ENCODE results near the gene SNRNP70.

SNRNP70 gene

DNA sequence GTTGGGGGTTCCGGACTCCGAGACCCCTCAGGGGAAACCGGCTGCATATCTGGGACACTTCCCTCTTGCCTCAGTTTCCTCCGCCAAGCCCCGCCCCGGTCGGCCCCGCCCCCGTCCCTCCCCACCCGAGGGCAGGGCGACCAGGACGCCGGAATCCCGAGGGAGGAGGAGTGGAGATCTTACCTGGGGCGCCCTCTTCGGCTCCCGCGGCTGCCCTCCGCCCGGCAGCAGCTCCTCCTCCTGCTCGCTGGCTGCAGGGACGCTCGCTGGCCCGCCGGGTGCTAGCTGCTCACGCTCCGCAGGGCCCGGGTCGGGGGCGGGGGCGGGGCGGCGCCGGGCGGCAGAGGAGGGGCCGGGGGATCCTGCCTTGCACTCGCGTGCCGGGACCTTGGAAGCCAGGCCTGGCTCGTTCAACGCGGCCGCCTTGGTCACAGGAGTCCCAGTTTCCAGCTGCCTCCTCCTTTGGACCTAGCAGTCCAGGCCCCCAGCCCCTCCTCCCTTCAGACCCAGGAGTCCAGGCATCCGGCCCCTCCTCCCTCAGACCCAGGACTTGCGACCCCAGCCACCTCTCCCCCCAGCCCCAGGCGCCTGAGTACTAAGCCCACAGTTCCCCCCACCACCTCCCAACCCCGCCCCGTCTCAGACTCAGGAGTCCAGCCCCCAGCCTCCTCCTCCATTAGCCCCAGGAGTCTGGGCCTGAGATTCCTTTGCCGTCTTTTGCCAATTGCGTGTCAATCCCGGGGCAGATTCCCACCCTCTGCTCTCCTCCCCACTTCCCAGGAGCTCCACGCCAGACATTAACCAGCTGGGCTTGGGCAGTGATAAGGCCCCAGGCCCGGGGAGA lies 20.3 kb upstream of the SNRNP70 start, which contains the start of gene NTF4:
NTF4 (minus strand) TSS at position 51 of the 844 bp plus-strand sequence. CDS start 2,821 bp downstream, outside the sequence.
- DNase-seq, result peak; percentile 54

DNA sequence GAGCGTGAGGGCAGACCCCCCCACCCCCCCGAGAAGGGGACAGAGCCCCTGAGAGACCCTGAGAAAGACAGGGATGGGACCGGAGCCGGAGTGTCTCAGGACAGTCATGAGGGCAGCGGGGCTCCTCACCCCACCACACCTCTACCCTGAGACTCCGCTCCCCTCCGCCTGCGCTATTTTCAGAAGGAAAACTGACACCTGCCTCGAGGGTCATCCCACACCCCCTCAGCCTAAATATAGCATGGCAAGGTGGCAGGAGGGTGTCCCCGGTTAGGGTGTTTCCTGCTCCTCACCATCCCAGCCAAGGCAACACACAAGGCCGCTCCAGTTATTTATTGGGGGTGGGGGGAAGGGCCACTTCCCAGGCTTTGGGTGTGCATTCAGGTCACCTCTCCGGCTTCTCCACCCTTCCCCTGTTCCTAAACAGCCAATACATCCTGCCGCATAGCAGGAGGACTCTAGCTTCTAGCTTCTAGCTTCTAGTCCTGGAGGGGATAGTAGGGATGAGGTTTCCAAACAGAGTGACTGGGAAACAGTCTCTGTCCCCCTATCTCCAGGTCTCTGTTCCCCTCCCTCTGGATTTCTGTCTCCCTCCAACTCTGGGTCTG lies 19.2 kb upstream of the SNRNP70 start:
- no peak for DNase-seq

DNA sequence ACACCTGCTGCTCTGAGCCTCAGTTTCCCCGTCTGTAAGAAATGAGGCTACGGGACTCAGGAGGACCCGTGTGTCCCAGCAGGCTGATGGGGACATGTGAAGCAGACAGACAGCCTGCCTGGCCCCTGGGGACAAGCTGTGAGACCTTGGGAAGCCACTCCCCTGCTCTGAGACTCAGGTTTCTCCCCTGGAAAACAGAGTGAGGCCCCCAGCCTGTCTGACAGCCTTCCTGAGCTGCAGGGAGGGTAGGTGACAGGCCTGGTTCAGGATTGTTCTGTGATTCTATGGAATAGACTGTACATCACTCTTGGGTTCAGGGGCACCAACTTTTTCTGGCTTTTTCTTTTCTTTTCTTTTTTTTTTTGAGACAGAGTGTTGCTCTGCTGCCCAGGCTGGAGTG lies 17.7 kb upstream of the SNRNP70 start:
- no peak for DNase-seq

DNA sequence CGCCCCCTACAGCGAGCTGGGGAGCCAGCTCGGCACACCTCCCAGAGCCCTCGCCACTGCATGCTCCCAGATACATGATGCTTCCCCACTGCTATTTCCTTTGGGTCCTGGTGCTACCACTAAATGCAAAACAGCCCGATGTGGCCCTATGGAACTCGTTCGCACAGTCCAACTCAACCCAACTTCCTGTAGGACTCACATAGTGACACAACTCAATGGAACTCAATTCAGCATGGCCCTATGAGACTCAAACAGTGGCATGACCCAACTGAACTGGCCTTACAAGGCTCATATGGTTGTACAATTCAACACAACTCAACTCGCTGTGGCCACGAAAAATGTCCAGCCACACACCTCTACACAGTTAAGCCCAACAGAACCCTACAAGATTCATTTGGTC lies 16.2 kb upstream of the SNRNP70 start:
- DNase-seq, result no peak

DNA sequence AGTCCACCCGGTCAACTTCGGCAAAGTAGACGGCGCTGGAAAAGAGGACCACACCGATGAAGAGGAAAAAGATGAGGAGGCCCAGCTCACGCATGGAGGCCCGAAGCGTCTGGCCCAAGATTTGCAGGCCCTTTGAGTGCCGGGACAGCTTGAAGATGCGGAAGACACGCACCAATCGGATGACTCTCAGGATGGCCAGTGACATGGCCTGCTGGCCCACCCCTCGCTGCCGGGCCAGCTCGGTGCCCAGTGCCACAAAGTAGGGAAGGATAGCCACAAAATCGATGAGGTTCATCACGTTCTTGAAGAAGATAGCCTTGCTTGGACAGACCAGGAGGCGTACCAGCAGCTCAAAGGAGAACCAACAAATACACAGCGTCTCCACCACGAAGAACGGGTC lies 14.8 kb upstream of the SNRNP70 start:
- DNase-seq, result no peak

DNA sequence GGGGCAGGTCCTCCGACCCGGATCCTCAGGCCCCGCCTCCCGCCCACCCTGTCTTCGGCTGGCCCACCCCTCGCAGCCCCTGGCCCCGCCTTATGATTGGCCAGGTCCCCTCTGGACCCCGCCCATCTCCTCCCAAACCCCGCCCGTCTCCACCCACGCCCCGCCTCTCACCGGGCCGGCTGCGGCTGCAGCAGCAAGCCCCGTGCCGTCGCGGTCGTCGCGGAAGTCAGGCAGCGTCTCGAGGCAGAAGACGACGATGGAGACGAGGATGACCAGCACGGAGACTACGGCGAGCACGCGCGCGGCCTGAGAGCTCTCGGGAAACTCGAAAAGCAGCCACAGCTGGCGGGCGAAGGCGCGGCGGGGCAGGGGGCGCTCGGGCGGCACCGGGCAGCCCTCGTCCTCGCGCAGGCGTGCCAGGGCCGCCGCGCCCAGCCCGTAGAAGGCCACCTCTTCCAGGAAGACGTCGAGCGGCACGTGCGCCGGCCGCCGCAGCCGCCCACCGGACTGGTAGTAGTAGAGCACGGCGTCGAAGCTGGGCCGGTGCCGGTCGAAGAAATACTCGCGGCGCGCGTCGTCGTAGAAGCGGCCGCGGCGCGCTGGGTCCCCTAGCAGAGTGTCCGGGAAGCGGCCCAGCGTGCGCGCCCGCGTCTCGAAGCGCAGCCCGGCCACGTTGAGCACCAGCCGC lies 13.2 kb upstream of the SNRNP70 start:
- peak; percentile 11 for DNase-seq

DNA sequence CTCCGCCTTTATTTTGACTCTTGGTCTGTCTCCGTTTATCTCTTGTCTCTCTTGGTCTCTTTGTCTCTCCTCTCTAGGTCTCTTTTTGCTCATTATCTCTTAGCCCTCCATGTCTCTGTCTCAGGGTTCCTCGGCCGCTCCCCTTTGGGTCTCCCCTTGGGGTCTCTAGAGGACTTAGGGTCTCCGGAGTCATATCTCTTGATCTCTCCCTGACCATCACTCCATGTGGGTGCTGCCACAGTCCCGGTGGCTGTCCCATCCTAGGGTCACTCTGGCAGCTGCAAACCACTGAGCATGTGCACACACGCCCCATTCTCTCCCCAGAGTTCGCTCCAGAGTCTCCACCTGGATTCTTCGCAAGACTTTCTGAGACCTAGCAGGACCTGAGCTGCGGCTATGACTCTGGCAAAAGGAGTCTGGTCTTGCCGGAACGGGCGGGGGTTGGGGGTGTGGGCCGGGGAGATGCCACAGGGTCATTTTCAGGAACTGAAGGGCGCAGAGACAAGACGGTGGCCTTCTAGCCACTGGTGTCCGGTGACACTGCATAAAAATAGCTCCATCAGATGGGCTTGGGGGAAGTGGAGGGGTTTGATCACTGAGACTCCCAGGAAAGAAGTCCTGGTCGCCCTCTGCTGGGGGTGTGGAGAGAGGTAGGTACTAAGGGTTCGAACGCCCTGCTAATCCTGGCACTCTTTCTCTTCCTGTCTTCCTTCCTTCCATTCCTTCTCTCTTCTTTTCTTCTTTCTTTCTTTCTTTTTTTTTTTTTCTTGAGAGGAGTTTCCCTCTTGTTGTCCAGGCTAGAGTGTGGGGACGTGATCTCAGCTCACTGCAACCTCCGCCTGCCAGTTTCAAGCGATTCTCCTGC lies 11.5 kb upstream of the SNRNP70 start:
- DNase-seq, result peak; percentile 49

DNA sequence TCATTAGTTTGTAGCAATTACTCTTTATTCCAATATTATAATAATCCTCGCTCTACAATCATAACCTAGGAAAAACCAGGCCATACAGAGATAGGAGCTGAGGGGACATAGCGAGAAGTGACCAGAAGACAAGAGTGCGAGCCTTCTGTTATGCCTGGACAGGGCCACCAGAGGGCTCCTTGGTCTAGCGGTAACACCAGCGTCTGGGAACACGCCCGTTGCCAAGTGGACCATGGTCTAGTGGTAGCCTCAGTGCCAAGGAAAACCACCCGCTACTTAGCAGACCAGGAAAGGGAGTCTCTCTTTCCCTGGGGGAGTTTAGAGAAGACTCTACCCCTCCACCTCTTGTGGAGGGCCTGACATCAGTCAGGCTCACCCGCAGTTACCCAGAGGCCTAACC lies 10.4 kb upstream of the SNRNP70 start:
- DNase-seq, result peak; percentile 58

DNA sequence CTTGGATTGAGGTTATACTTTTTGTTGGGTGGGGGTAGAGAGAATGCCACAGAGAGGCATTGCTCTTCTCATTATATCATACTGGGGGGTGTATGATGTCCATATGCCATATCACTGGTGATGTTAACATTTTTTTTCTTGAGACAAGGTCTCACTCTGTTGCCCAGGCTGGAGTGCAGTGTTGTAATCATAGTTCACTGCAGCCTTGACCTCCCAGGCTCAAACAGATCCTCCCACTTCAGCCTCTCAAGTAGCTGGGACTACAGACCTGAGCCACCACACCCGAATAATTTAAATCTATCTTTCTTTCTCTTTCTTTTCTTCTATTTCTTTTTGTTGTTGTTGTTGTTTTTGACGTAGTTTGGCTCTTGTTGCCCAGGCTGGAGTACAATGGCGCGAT lies 4.9 kb upstream of the SNRNP70 start:
- no peak for DNase-seq

DNA sequence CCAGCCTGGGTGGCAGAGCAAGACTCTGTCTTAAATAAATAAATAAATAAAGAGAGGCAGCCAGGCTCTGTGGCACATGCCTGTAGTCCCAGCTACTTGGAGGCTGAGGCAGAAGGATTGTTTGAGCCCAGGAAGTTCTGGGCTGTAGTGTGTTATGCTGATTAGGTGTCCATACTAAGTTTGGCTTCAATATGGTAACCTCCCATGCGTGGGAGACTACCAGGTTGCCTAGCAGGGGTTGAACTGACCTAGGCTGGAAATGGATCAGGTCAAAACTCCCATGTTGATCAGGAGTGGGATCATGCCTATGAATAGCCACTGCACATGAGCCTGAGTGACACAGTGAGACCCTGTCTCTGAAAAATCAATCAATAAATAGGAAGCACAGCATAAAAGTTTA lies 4.0 kb upstream of the SNRNP70 start:
- DNase-seq, result no peak

DNA sequence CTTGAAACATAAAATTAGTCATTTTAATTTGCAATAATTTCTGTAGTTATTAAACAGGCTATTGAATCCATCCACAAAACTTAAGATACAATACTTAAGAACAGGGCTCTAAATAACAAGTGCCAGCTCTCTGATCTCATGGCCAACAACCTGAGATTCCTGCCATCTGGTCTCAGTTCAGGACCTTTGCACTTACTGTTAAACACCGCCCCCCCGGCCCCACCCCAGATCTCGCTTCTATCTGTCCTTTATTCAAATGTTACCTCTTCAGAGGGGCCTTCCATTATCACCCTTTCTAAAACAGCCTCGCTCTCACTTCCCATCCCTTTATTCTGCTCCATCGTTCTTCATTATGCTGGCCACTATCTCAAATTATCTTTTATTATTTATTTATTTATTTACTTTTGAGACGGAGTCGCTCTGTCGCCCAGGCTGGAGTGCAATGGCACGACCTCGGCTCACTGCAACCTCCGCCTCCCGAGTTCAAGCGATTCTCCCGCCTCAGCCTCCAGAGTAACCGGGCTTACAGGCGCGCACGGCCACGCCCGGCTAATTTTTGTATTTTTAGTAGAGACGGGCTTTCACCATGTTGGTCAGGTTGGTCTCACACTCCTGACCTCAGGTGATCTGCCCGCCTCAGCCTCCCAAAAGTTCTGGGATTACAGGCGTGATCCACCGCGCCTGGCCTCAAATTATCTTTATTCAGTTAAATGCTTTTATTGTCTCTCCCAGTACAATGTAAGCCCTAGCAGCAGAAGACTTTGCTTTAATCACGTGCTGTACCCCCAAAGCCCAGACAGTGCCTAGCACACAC lies 838 bp upstream of the SNRNP70 start:
- DNase-seq, result no peak

DNA sequence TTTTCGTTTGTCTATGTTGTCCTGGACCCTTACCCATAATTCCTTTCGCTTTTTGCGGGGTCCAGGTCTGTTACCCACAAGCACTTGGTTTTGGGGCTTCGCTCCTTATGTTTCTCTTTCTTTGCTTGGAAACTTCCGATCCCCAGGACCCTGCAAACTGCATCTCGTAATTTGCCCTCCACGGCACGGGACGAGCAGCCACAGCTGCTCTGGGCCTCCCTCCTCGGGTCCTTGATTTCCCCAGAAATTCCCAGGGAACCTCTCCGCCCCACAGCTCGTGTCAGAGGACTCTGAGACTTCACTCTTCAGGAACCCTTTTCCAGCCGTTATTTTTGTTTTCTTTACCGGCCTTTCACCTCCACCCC lies 599 bp downstream of the SNRNP70 start:
- no peak for DNase-seq

DNA sequence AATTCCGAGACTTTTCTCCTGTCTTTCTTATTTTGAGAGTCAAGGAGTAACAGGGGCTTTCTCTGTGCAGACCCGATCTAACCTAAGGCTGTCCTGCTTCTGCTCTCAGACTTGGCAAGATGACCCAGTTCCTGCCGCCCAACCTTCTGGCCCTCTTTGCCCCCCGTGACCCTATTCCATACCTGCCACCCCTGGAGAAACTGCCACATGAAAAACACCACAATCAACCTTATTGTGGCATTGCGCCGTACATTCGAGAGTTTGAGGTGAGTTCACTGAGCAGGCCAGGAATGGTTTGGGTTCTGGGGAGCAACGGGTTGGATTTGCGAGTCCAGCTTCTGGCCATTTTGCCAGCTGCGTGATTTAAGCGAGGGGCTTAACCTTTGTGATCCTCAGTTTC lies 1.0 kb downstream of the SNRNP70 start:
- DNase-seq, result no peak

DNA sequence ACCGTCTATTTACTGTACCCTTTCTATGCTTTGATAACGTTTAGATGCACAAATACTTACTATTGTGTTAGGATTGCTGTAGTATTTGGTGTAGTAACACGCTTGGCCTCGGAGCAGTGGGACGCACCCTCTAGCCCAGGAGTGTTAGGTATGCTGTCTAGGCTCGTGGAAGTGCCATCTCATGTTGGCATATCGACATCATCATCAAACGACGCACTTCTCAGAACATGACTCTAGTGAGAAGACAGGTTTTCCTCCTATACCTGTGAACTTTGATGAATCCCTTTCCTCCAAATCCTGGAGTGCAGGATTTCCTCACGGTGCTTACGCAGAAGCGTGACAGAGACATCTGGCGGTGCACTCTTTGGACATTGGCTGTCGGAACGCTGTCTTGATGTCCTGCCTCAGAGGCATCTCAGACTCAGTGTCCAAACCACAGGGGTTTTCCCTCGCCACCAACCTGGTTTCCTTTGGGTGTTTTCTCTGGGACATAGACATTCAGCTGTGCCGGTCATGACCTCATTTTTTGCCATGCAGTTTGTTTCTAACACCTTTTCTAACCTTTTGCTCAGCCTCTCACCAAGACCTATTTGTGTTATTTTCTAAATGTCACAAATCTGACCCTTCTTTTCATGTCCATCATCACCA lies 6.3 kb downstream of the SNRNP70 start:
- no peak for DNase-seq

DNA sequence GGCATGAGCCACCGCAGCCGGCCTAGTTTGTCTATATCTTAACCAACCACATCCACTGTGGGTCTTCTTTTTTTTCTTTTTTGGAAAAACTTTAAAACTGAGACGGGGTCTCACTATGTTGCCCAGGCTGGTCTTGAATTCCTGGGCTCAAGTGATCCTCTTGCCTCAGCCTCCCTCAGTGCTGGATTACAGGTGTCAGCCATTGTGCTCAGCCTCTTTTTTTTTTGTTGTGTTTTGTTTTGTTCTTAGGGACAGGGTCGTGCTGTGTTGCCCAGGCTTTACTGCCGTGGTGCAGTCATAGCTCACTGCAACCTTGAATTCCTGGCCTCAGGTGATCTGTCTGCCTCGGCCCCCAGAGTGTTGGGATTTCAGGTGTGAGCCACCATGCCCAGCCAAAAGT lies 7.4 kb downstream of the SNRNP70 start:
- no peak for DNase-seq

DNA sequence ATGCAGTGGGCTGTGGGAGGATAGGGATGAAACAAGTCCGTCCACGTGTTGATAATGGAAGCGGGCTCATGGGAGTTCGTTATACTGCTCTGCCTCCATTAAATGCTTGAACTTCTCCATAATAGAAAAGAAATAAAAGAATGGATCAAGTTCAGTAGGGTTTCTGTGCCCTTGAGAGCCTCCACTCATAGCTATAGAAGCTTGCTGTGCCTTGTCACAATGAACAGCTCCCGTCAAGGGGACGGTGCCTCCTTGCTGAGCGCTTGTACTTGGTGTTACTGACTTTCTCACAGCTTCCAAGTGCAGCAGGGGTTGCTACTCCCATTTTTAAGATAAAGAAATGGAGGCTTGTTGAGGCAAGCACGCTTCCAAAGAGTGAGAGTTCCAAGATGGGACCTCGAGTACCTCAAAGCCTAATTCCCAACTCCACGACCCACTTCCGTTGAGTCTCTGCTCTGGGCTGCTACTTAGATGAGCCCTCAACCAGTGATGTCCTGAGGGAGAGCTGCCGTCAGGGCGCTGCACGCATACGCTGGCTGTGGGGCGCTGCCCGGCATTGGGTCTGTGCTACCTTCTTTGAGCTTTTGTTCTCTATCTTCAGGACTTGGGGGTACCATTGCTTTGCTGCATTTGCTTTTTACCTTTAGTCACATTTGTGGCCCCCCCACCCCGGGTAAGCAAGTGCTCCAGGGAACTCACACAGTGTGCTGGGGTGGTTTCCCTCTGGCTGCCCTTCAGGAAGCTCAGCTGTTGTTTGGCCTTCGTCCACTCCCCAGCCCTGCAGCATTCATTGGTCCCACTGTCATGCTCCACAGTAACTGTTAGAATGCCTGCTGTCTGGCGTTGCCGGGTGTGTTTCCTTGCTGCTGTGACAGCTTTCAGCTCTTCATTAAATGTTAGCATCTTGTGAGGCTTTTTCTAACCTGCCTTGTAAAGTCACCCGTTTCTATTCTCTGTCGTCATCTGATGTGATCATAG lies 9.5 kb downstream of the SNRNP70 start:
- DNase-seq, result no peak

DNA sequence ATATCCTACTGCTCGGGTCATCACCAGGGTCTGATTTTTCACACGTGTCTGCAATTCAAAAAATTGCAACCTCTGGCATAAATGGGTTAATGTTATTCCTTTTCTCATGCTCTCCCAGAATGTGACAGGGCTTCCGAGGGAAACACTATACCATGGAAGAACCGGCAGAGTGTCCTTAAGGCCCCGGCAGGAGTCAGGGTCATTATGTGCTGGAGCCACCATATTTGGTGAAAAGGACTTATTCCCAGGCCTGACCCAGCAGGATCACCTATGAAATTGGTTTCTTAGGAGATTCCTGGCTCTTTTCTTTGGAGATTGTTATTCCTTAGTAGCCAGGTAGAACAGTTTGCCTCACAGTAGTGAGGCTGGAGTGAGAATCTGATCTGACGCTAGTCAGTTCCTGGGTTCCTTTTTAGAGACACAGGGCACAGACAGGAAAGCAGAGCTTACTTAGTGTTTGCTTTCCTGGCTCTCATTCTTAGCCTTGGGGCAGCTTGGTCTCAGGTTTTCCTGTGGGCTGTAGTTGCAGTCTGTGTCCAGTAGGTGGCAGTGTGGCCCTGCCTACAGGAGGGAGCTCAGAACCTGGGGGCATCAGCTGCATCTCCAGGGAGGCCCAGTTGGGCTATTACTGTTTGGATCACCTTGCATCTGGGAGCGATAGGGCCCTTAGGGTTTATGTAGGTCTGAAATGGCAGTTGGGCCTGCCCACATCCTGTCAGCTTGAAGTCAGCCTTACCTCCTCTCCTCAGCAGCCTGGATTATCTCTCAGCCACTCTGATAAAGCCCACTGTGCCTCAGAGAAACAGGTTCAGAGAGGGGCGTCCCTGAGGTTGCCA lies 12.4 kb downstream of the SNRNP70 start:
- peak; percentile 73 for DNase-seq

DNA sequence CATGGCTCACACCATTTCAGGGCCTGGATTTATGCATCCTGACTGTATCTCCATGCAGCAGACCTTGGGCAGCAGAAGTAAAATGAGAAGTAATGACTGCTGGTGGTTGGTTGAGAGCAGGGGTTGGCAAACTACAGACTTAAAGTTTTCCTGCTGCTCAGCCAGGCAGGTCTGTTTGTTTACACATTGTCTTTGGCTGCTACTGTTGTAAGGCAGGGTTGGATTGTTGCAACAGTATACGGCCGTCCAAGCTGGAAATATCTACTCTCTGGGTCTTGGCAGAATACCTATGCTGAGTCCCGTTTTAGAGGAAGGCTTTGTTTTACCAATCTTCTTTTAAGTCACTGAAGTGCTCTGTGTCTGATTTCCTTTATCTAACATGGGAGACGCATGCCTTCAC lies 13.5 kb downstream of the SNRNP70 start:
- DNase-seq, result no peak

DNA sequence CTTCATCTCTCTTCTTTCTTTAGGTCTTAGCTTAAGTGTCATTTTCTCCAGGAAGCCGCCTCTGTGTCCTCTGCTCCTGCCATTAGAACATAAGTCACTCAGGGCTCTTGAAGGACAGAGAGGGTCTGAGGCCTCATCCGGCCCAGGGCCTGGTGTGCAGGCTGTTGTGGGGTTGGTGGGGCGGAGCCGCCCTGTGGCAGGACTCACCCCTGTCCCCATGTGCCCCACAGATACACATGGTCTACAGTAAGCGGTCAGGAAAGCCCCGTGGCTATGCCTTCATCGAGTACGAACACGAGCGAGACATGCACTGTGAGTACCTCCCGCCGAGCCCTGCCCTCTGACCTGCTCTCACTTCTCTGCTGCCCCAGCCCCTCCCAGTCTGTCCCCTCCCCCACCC lies 15.9 kb downstream of the SNRNP70 start:
- no peak for DNase-seq

Data from fibroblast of skin of scalp (primary cell).